HG02642 (cell line): ENCODE data around the gene ZNF888.
"Not testable (repeated sequence)": the region's sequence is repeated elsewhere in the genome, so short reads cannot be mapped to it uniquely, and the experiment has no call there.

Experiments used
- ATAC-seq: cut with Tn5 transposase; IDR thresholded peaks from one replicate; pipeline ENCODE4 v1.9.1; 2021; ENCODE audit warnings: mild to moderate bottlenecking; ENCODE audit not compliant: unreplicated experiment, poor library complexity

Gene ZNF888

DNA sequence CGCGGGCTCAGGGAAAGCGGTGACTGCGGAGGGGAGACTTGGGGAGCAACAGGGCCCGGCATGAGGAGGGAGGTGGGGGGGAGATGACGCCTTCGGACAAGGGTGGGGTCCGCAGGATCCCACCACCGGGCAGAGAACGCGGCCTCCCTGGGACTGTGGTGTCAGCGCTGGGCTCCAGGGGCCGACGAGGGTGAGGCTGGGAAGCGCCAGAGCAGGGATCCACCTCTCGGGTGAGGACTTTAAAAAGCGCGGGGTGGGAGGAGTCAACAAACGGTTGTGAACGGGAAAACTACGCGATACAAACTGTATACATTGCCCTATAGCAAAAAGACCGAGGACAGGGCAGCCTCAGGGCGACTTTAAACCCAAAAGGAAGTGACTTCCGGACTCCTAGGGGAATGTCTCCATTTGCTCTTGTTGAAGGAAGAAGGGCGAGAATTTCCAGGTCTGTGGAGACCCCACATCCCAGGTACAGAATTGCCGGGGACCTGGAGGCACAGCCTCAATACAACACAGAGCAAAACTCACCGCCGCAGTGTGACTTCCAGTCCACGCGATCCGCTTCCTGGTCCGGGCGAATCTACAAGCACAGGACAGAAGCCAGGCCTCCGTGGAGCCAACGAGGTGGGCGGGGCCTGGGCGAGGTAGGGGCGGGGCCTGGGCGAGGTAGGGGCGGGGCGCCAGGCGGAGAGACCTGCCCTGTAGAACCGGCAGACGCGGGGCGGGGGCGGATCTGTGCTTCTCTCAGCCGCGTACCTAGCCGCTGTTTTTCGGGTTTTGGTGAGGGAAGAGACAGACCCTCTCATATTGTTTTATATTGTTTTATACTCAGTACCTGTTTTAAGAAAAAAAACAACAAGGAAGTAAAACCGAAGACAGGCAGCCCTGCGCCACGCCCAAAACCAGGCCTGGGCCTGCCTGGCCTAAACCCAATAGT is at the start of gene ZNF888:
Gene ZNF888, minus strand, starts transcription at position 588 of the 937 bp plus-strand sequence. CDS start 5,555 bp downstream, outside the sequence.
- ATAC-seq, result peak; percentile 97

DNA sequence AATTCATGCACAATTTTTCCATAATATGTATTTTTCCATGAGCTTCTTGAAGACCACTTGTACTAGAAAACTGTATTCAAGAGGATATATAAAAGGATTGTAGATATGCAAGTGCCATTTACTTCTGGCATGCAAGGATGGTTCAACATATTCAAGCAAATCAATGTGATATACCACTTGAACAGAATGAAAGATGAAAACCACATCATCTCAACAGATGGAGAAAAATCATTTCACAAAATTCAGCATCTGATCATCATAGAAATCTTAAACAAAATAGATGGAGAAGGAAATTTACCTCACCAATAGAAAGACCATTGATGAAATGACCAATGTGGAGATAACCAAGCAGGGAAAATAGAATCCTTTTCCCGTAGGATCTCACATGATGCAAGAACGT is 44.5 kb upstream of the ZNF888 start:
- ATAC-seq, result no peak

DNA sequence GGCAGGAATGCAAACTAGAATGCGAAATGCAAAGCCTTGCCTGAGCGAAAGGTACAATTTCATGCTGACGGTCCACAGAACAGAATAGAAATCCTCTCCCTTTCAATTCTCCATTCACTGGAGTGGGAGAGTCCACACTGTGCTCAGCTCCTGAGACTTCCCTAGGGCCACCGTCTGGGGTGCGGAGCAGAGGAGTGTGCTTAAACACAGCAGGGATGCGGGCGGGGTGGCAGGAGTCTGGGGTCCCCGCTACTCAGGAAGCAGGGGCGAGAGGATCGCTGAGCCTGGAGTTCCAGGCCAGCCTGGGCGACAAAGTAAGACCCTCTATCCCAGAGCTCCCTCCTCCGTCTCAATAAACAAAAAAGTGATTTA is 40.0 kb upstream of the ZNF888 start:
- peak; percentile 23 for ATAC-seq

- peak; percentile 97 for ATAC-seq
Measured at GRCh38 chr19:52962394-52963246, 39.4 kb upstream of the ZNF888 start, which contains the start of gene ZNF816. Gene ZNF816 (minus strand): TSS chr19:52962881. CDS start chr19:52956089, 6,792 bp downstream.

DNA sequence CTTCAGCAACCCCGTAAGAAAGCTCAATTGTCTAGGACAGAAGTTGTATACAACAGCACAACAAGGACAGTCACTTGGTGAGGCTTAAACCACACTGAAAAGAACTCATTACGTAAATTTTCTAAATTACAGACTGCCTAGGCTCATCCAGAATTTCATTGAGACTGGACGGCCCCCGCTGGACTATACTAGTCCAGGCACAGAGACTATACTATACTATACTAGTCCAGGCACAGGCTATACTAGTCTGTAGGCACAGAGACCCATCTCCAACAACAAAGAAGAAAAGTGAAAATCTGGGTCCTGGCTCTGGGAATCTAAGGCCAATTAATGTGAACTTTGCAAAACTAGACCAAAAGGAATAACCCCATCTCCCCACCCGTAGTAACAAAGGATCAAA is 38.8 kb upstream of the ZNF888 start:
- ATAC-seq, result no peak

DNA sequence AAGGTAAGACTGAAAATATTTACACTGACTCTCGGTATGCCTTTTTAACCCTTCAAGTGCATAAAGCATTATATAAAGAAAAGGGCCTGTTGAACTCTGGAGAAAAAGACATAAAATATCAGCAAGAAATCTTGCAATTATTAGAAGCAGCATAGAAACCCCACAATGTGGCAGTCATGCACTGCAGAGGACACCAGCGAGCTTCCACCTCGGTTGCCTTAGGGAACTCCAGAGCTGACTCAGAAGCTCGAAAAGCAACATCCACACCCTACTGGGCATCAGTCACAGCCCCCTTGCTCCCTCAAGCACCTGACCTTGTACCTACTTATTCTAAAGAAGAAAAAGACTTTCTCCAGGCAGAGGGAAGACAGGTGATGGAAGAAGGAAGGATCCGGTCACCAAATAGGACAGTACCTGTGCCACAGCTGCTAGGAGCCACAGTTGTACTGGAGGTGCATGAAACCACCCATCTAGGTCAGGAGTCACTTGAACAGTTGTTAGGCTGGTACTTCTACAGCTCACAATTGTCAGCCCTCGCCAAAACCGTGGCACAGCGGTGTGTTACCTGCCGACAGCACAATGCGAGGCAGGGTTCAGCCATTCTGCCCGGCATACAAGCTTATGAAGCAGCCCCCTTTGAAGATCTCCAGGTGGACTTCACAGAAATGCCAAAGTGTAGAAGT is 36.5 kb upstream of the ZNF888 start:
- no peak for ATAC-seq

GRCh38 chr19:52957591-52957990 is 34.4 kb upstream of the ZNF888 start:
- no peak for ATAC-seq

DNA sequence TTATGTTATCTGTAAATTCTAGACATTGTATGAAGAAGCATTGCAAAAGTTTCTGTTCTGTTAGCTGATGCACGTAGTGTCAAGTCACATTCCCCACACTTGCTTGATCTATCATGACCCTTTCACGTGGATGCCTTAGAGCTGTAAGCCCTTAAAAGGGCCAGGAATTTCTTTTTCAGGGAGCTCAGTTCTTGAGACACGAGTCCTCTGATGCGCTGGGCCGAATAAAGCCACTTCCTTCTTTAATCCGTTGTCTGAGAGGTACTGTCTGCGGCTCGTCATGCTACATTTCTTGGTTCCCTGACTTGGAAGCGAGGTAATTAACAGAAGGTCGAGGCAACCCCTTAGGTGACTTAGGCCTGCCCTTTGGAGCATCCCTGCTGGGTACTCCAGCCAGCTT is 33.7 kb upstream of the ZNF888 start:
- ATAC-seq, result no peak

- ATAC-seq, result no peak
Measured at GRCh38 chr19:52949422-52949821, 26.2 kb upstream of the ZNF888 start.

- no peak for ATAC-seq
Measured at GRCh38 chr19:52948025-52948770, 25.0 kb upstream of the ZNF888 start.

GRCh38 chr19:52946322-52947310 is 23.4 kb upstream of the ZNF888 start:
- no peak for ATAC-seq

- no peak for ATAC-seq
Measured at GRCh38 chr19:52945652-52946321, 22.6 kb upstream of the ZNF888 start.

GRCh38 chr19:52944703-52945493 is 21.7 kb upstream of the ZNF888 start:
- not testable (repeated sequence) for ATAC-seq

DNA sequence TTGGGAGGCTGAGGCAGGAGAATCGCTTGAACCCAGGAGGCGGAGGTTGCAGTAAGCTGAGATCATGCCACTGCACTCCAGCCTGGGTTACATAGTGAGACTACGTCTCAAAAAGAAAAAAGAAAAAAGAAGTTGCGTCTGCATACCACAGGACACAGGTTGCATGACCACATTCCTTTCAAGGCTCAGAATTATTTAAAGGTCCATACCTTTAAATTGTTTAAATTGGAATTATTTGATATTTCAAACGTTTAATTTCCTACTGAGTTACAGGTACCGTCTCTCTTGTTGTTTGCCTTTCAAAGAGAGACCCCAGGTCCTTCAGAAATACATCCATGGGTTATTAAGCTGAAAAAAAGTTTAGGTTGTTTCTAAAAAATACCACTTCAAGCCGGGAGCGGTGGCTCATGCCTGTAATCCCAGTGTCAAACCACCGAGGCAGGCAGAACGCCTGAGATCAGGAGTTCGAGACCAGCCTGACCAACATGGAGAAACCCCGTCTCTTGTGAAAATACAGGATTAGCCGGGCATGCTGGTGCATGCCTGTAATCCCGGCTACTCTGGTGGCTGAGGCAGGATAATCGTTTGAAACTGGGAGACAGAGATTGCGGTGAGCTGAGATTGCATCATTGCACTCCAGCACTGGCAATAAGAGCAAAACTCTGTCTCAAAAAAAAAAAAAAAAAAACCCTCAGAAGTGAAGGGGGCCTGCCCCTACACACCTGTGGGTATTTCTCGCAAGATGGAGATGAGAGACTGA is 20.8 kb upstream of the ZNF888 start:
- no peak for ATAC-seq

DNA sequence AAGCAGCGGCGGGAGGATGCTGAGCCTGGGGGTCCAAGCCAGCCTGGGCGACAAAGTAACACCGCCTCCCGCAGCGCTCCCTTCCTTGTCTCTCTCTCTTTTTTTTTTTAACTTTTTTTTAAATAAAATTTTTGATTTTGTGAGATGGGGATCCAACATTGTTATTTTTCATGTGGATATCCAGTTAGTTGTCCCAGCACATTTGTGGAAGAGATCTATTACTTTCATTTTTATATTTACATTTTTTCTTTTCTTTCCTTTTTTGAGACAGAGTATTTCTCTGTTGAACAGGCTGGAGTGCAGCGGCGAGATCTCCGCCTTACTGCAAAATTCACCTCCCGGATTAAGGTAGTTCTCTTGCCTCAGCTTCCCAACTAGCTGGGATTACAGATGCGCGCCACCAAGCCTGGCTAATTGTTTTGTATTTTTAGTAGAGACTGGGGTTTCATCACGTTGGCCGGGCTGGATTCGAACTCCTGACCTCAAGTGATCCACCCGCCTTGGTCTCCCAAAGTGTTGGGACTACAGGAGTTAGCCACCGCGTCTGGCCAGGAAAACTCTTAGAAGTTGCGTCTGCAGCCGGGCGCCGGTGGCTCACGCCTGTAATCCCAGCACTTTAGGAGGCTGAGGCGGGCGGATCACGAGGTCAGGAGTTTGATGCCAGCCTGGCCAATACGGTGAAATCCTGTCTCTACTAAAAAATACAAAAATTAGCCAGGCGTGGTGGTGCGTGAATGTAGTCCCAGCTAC is 20.1 kb upstream of the ZNF888 start:
- peak; percentile 20 for ATAC-seq
